ENCODE data around the gene PROCR.
"Not testable (repeated sequence)": the region's sequence is repeated elsewhere in the genome, so short reads cannot be mapped to it uniquely, and the experiment has no call there.

The PROCR gene

GRCh38 chr20:35179292-35180212 lies 7.7 kb downstream of the PROCR start:
- TF ChIP-seq, protein P1, sequence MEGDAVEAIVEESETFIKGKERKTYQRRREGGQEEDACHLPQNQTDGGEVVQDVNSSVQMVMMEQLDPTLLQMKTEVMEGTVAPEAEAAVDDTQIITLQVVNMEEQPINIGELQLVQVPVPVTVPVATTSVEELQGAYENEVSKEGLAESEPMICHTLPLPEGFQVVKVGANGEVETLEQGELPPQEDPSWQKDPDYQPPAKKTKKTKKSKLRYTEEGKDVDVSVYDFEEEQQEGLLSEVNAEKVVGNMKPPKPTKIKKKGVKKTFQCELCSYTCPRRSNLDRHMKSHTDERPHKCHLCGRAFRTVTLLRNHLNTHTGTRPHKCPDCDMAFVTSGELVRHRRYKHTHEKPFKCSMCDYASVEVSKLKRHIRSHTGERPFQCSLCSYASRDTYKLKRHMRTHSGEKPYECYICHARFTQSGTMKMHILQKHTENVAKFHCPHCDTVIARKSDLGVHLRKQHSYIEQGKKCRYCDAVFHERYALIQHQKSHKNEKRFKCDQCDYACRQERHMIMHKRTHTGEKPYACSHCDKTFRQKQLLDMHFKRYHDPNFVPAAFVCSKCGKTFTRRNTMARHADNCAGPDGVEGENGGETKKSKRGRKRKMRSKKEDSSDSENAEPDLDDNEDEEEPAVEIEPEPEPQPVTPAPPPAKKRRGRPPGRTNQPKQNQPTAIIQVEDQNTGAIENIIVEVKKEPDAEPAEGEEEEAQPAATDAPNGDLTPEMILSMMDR (conservative IDR thresholded peaks at IDR 0.05) = no peak
- peak overlapping the region; percentile 92 for H3K27ac ChIP-seq

GRCh38 chr20:35180266-35180665 lies 8.4 kb downstream of the PROCR start:
- TF ChIP-seq, protein P1 (conservative IDR thresholded peaks at IDR 0.05) = no peak
- peak overlapping the region; percentile 92 for H3K27ac ChIP-seq

GRCh38 chr20:35181731-35182130 lies 9.9 kb downstream of the PROCR start:
- TF ChIP-seq, protein P1 (conservative IDR thresholded peaks at IDR 0.05) = no peak

DNA sequence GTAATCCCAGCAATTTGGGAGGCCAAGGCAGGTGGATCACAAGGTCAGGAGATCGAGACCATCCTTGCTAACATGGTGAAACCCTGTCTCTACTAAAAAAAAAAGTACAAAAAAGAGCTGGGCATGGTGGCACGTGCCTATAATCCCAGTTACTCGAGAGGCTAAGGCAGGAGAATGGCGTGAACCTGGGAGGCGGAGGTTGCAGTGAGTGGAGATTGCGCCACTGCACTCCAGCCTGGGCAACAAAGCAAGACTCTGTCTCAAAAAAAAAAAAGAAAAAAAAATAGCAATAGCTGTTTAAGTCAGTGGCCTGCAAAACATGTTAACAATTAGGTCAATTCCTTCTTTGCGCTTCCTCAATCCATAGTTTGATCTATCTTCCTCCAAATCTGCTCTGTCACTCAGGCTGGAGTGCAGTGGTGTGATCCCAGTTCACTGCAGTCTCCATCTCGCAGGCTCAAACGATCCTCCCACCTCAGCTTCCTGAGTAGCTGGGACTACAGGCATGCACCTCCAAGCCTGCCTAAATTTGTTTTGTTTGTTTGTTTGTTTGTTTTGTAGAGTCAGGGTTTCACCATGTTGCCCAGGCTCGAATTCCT lies 14.9 kb downstream of the PROCR start:
- not testable (repeated sequence) for H3K27ac ChIP-seq

More at GRCh38 chr20:35181731-35182130, 9.9 kb downstream of the PROCR start:
- H3K27ac ChIP-seq = peak overlapping the region; percentile 92; the same call in 1 of the 2 replicates

GRCh38 chr20:35187584-35188190 lies 15.8 kb downstream of the PROCR start:
- TF ChIP-seq, protein P1 (conservative IDR thresholded peaks at IDR 0.05) = no peak
- H3K27ac ChIP-seq = no peak overlapping the region

DNA sequence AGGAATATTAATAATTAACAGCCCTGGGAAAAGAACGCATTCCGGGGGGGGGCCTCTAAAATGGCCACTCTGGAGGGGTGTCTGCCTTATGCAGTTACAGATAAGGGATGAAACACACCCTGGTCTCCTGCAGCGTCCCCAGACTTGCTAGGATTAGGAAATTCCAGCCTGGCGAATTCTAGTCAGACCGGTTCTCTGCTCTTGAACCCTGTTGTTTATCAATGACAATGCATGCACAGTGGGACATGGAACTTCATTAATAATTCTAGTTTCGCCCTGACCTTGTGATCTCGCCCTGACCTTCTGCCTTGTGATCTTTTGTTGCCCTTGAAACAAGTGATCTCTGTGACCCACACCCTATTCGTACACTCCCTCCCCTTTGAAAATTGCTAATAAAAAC lies 17.4 kb downstream of the PROCR start:
- H3K27ac ChIP-seq = not testable (repeated sequence)

DNA sequence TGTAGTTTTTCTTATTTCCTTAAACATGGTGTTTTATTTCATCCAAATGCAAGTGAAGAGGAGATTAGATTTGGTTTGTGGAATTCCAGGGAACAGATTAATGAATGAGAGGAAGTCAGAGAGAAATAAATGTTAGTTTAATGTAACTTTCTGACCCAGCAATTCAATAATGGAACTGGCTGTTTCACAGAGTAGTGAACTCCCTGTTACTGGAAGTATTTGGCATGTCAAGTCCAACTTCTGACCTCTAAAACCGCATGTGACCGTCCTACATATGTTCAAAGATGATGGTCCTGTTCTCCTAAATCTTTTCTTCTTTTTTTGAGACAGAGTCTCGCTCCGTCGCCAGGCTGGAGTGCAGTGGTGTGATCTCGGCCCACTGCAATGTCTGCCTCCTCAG lies 18.7 kb downstream of the PROCR start:
- peak overlapping the region; percentile 81 for H3K27ac ChIP-seq
- TF ChIP-seq, protein P1 (conservative IDR thresholded peaks at IDR 0.05) = no peak

DNA sequence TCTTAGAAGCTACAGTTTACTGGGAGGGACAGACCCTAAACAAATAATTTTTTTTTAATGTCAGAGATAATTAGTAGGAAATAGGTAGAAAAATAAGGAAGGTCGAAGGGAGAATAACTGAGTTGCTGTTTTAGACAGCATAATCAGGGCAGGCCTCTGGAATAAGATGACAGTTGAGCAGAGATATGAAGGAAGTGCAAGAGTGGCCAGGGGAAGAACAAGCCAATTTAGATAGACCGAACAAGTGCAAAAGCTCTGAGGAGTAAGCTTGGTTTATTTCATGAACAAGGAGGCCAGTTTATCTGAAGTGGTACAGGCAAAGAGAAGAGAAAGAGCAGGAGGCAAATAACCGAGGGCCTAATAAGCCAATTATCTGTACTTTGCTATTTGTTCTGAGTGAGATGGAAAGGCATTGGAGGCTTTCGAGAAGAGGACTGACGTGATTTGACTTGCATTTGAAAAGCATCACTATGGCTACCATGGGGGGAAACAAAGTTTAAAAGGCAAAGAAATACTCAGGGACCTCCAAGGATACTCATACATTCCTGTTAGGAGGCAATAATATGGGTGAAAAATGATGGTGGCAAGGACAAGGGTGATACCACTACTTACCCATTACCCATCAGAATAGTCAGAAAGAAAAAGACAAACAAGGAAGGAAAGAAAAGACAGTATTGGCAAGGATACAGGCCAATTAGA lies 19.7 kb downstream of the PROCR start:
- TF ChIP-seq, protein P1 (conservative IDR thresholded peaks at IDR 0.05) = no peak
- peak overlapping the region; percentile 81 for H3K27ac ChIP-seq

Data from VCaP (cell line).